Heart left ventricle (tissue), 16 donors: Measurements from ENCODE around the gene URM1. TPM values are rescaled to one million over a fixed set of nuclear protein-coding genes. Genes with fewer than 3 reads are reported as not detected.
"Not testable (repeated sequence)": the region's sequence is repeated elsewhere in the genome, so short reads cannot be mapped to it uniquely, and the experiment has no call there.

Experiments used
- ATAC-seq, 4 donors: fragments of 200-7000 bp; cut with Tn5 transposase; one replicate each; pipeline ENCODE4 v1.9.1; 2020 to 2022; ENCODE audit warnings: moderate library complexity in 4 of 4, mild to moderate bottlenecking in 3 of 4, moderate number of reproducible peaks in 1 of 4
- DNase-seq, 5 donors: peaks; one replicate each; pipeline ENCODE4 v3.0.0-alpha.2; 2020
- H3K27ac ChIP-seq, 12 donors: fragments of 200-600 bp; sonication (generic) in 4 of 12; one replicate each; pipeline versions ENCODE4 v1.5.0 to v1.8.0; 2016 to 2022; ENCODE audit warnings: mild to moderate bottlenecking in 2 of 12
- H3K27me3 ChIP-seq, 9 donors: fragments of 200-600 bp; sonication (generic) in 2 of 9; one replicate each; pipeline versions ENCODE4 v1.5.1 to v1.8.0; 2016 to 2022; ENCODE audit warnings: mild to moderate bottlenecking in 3 of 9
- H3K36me3 ChIP-seq, 9 donors: fragments of 200-600 bp; sonication (generic) in 2 of 9; one replicate each; pipeline versions ENCODE4 v1.5.0 to v1.8.0; 2018 to 2022; ENCODE audit warnings: mild to moderate bottlenecking in 2 of 9
- H3K4me1 ChIP-seq, 12 donors: fragments of 200-600 bp; sonication (generic) in 4 of 12; one replicate each; pipeline versions ENCODE4 v1.5.0 to v1.8.0; 2016 to 2022; ENCODE audit warnings: mild to moderate bottlenecking in 3 of 12
- H3K4me3 ChIP-seq, 12 donors: fragments of 200-600 bp; sonication (generic) in 4 of 12; one replicate each; pipeline versions ENCODE4 v1.5.0 to v1.8.0; 2017 to 2022; ENCODE audit warnings: mild to moderate bottlenecking in 9 of 12, moderate library complexity in 4 of 12
- H3K9me3 ChIP-seq, 12 donors: fragments of 200-600 bp; sonication (generic) in 4 of 12; one replicate each; pipeline versions ENCODE4 v1.5.0 to v1.8.0; 2016 to 2022; ENCODE audit warnings: mild to moderate bottlenecking in 1 of 12
- POLR2A ChIP-seq, 2 donors: fragments of 450-650 bp; IDR thresholded peaks; one replicate each; pipeline ENCODE4 v1.6.1; 2017; ENCODE audit warnings: antibody characterized with exemption in 2 of 2, mild to moderate bottlenecking in 2 of 2, moderate library complexity in 2 of 2
- WGBS, 4 donors: extraction: QIAGEN DNeasy Blood & Tissue Kit in 2 of 4; methylation state at CpG; one replicate each; pipeline versions ENCODE4 v1.1.5 to v1.1.7; 2013 to 2018; 5-methylcytosine and 5-hydroxymethylcytosine counted together
- intact Hi-C, 10 donors: fragments of 100-400 bp; cut with DNase I; formaldehyde crosslinking; loops; one replicate each; pipeline versions ENCODE4 v1.11.1 to v1.14.2; 2022
- polyA plus RNA-seq, 2 donors: library from polyadenylated mRNA; stranded (reverse); fragments of 200-250 nt; gene quantifications; one replicate each; pipeline ENCODE4 v1.2.3, GENCODE V29; 2013
- total RNA-seq, 9 donors: library from RNA; depleted of rRNA in 2 of 9; stranded (reverse); fragments of >200 nt in 2 of 9; fragmentation: NEBNext Ultra II Directional in 3 of 9; extraction: Animal tissue kit (Norgen Biotek cat#: 25700) in 3 of 9; gene quantifications; one replicate each; pipeline versions ENCODE4 v1.1.0 to v1.2.4, GENCODE V29; 2016 to 2023
- TF ChIP-seq, protein P1 (sequence below), 12 donors: fragments of 200-600 bp; sonication (generic) in 4 of 12; IDR thresholded peaks; one replicate each; pipeline versions ENCODE4 v1.5.0 to v1.8.0; 2018 to 2022; ENCODE audit warnings: antibody characterized with exemption in 12 of 12, mild to moderate bottlenecking in 5 of 12
- donor health status: ischemic (EF 13 %, LVEDD 7.1; RV severe dilation, severe dysfunction).
- donor health status: healthy with polysubstance abuse.
- donor health status: DM: no; HTN: yes; CAD: no.
- donor health status: DM: no; HTN: no; CAD: no.
- donor health status: ischemic (EF 25% LVEDD 6.9; RV normal size, moderate dysfunction).
- donor health status: ischemic (EF 25% LVEDD 5.7; RV mildly dilated, moderate dysfunction).
- donor health status: healthy.
- donor health status: DM: yes; HTN: yes; CAD: no.
- donor health status: ischemic (EF 35%, LVEDD 5.7; RV mildly dilated, moderate dysfunction).
- donor health status: nonischemic (EF 11% LVEDD 7.7; RV severe dilation, severe dysfunction).
- donor health status: DM: yes; HTN: yes; CAD: no.
- donor health status: PGD.
- donor health status: ischemic (EF 29% LVEDD 5.4; RV normal size, mild dysfunction).
- donor health status: nonischemic (EF 23%, LVEDD 6.1; RV moderate dilation, normal function).

Gene URM1
- total and polyA plus RNA-seq, 11 donors, result 30.2 to 85.6 (median 45.4) TPM

DNA sequence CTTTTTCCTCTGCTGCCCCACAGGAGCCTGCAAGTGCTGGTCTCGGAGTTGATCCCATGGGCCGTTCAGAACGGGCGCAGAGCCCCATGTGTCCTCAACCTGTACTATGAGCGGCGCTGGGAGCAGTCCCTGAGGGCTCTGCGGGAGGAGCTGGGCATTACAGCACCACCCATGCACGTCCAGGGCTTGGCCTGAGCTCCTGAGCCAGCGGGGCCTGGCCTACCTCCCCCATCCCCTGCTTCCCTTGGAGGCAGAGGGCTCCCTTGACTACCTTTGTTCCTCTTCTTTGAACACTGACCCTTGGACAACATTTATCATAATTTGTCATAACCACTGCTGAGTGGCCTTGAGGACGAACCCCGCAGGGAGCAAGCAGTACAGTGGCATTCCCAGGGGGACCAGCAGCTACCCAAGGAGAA, 37.7 kb upstream of the URM1 start:
- WGBS, 4 donors, result 87 to 94% (median 88%) methylated on average over 11 of the region's 11 CpGs
- ATAC-seq (no peak), DNase-seq (no peak)
- Histone ChIP-seq H3K27me3 (no peaks in the 10 kb centered on the region), H3K27ac (no peak overlapping the region), H3K4me1 (no peaks in the 10 kb centered on the region), H3K9me3 (no peaks in the 10 kb centered on the region), H3K4me3 (no peak overlapping the region), H3K36me3 (peaks cover 0 to 47% (median 35%) of the 10 kb centered on the region in 9 donors)
- intact Hi-C loops, result no loop called here
- TF ChIP-seq, protein P1, sequence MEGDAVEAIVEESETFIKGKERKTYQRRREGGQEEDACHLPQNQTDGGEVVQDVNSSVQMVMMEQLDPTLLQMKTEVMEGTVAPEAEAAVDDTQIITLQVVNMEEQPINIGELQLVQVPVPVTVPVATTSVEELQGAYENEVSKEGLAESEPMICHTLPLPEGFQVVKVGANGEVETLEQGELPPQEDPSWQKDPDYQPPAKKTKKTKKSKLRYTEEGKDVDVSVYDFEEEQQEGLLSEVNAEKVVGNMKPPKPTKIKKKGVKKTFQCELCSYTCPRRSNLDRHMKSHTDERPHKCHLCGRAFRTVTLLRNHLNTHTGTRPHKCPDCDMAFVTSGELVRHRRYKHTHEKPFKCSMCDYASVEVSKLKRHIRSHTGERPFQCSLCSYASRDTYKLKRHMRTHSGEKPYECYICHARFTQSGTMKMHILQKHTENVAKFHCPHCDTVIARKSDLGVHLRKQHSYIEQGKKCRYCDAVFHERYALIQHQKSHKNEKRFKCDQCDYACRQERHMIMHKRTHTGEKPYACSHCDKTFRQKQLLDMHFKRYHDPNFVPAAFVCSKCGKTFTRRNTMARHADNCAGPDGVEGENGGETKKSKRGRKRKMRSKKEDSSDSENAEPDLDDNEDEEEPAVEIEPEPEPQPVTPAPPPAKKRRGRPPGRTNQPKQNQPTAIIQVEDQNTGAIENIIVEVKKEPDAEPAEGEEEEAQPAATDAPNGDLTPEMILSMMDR (IDR thresholded peaks at IDR 0.05), result no peak
- TF ChIP-seq POLR2A (IDR thresholded peaks at IDR 0.05), result no peak

DNA sequence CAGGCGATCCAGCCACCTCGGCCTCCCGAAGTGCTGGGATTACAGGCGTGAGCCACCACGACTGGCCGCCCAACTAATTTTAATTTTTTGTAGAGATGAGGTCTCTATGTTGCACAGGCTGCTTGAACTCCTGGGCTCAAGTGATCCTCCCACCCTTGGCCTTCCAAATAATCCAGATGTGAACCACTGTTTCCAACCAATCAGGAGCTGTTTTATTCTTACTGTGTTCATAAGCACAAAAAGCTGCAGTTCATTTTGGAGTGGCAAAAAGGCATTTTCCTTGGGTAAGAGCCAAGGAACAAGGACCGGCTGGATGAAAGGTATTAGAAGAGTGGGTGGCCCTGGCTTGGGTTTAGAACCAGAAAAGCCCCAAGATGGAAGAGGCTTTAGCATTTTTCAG, 36.0 kb upstream of the URM1 start:
- Histone ChIP-seq H3K4me3 (no peak overlapping the region), H3K27ac (no peak overlapping the region), H3K9me3 (no peaks in the 10 kb centered on the region), H3K4me1 (peaks cover 0 to 6% (median 0%) of the 10 kb centered on the region in 12 donors), H3K36me3 (peaks cover 0 to 33% (median 23%) of the 10 kb centered on the region in 9 donors), H3K27me3 (no peaks in the 10 kb centered on the region)
- WGBS, 4 donors, result 84 to 90% (median 87%) methylated on average over 7 of the region's 7 CpGs
- intact Hi-C loops, result no loop called here
- ATAC-seq (no peak), DNase-seq (no peak)
- TF ChIP-seq, protein P1 (IDR thresholded peaks at IDR 0.05), result no peak
- no peak for TF ChIP-seq POLR2A (IDR thresholded peaks at IDR 0.05)

DNA sequence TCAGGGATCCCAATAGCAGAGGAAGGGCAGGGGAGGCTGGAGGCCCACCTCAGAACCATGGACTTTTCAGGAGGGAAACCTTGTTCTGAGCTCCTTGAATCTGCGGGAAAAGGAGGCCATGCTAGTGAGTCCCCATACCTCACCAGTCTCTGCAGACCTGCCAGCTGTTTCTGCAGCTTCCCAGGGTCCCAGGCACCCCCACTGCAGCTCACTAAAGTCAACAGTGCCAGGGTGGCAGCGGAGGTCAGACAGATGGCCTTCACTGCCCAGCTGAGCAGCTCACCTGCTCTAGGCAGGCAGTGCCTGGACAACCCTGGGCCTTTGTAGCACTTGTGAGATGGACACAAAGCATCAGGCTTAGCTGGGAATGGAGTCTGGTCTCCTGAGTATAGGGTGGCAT, 35.3 kb upstream of the URM1 start:
- ATAC-seq (no peak), DNase-seq (no peak)
- WGBS, 4 donors, result 86 to 100% (median 96%) methylated on average over 2 of the region's 2 CpGs
- Histone ChIP-seq H3K9me3 (no peaks in the 10 kb centered on the region), H3K36me3 (peaks cover 0 to 33% (median 22%) of the 10 kb centered on the region in 9 donors), H3K27me3 (no peaks in the 10 kb centered on the region), H3K4me3 (no peak overlapping the region), H3K27ac (no peak overlapping the region), H3K4me1 (peaks cover 0 to 7% (median 3%) of the 10 kb centered on the region in 12 donors)
- intact Hi-C loops, result no loop called here
- no peak for TF ChIP-seq POLR2A (IDR thresholded peaks at IDR 0.05)
- TF ChIP-seq, protein P1 (IDR thresholded peaks at IDR 0.05), result no peak

DNA sequence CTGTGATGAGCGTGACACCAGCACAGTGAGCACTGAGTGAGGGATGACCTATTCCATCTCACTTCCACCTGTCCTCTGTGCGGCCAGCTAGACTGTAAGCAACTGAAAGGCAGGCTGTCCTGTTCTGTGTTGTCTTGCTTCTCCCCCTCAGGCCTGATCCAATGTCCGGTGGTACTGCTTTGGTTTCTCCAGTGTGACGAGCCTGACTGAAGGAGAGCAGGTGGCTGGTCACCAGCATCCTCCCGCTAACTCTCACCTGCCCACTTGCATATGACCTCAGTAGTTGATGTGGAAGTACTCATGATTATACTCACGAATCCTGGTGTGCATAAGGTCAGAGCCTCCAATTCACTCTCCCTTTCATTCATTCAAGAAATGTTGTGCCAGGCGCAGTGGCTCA, 33.2 kb upstream of the URM1 start:
- WGBS, 4 donors, result 87 to 94% (median 92%) methylated on average over 7 of the region's 7 CpGs
- DNase-seq (no peak), ATAC-seq (no peak)
- H3K27me3 ChIP-seq, result no peaks in the 10 kb centered on the region
- peaks cover 0 to 25% (median 13%) of the 10 kb centered on the region in 9 donors for H3K36me3 ChIP-seq
- H3K4me3 ChIP-seq, result no peak overlapping the region
- no peak overlapping the region for H3K27ac ChIP-seq
- intact Hi-C loops, result no loop called here
- H3K9me3 ChIP-seq, result no peaks in the 10 kb centered on the region
- peaks cover 0 to 16% (median 9%) of the 10 kb centered on the region in 12 donors for H3K4me1 ChIP-seq
- TF ChIP-seq, protein P1 (IDR thresholded peaks at IDR 0.05), result no peak
- TF ChIP-seq POLR2A (IDR thresholded peaks at IDR 0.05), result no peak

DNA sequence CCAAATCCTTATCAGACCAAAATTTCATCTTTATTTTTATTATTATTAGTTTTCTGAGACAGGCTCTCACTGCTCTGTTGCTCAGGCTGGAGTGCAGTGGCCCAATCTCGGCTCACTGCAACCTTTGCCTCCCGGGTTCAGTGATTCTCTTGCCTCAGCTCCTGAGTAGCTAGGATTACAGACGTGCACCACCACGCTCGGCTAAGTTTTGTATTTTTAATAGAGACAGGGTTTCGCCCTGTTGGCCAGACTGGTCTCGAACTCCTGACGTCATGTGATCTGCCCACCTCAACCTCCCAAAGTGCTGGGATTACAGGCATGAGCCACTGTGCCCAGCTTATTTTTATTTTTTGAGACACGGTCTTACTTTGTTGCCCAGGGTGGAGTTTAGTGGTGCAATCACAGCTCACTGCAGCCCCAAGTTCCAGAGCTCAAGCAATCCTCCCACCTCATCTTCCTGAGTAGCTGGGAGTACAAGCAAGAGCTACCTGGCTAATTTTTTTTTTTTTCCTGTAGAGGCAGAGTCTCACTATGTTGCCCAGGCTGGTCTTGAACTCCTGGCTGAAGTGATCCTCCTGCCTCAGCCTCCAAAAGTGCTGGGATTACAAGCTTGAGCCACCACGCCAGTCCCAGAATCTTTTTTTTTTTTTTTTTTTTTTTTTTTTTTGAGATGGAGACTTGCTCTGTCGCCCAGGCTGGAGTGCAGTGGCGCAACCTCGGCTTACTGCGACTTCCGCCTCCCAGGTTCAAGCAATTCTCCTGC, 32.1 kb upstream of the URM1 start:
- H3K4me3 ChIP-seq, H3K27me3 ChIP-seq, intact Hi-C loops, H3K27ac ChIP-seq, DNase-seq, H3K9me3 ChIP-seq, ATAC-seq: not testable (repeated sequence)
- Histone ChIP-seq H3K36me3 (peaks cover 0 to 25% (median 13%) of the 10 kb centered on the region in 9 donors), H3K4me1 (peaks cover 0 to 16% (median 9%) of the 10 kb centered on the region in 12 donors)
- 94 to 96% (median 95%) methylated on average over 15 of the region's 15 CpGs for WGBS, 4 donors
